Stimulated activated CD4-positive, alpha-beta T cell treated with anti-CD3 and anti-CD28 coated beads, Interleukin-4, amount 100 ng/mL, for 48 hours (primary cell): ENCODE results near the gene EPN3.

Experiments used
- DNase-seq, 2 donors: peaks; one replicate each; pipeline ENCODE4 v3.0.0-alpha.2; 2020; ENCODE audit warnings: low read depth in 2 of 2

EPN3 gene

GRCh38 chr17:50586421-50587247 lies 54.1 kb downstream of the EPN3 start:
- DNase-seq = no peak

- no peak for DNase-seq
Measured at GRCh38 chr17:50587571-50587970, 55.0 kb downstream of the EPN3 start.

- no peak for DNase-seq
Measured at GRCh38 chr17:50588391-50589049, 56.0 kb downstream of the EPN3 start.

GRCh38 chr17:50589095-50589705 lies 56.7 kb downstream of the EPN3 start:
- no peak for DNase-seq

- no peak for DNase-seq
Measured at GRCh38 chr17:50590946-50591737, 58.6 kb downstream of the EPN3 start.

GRCh38 chr17:50593321-50593720 lies 60.8 kb downstream of the EPN3 start:
- DNase-seq = no peak
